Spleen (tissue), 7 donors: Measurements from ENCODE around the gene OLFML3.

Experiments used
- POLR2A ChIP-seq, 3 donors: fragments of 450-650 bp; IDR thresholded peaks; one replicate each; pipeline ENCODE4 v1.5.1; 2017; ENCODE audit warnings: antibody characterized with exemption in 3 of 3, mild to moderate bottlenecking in 1 of 3
- POLR2AphosphoS5 ChIP-seq, 3 donors: sonication (generic); formaldehyde crosslinking; IDR thresholded peaks; one replicate each; pipeline ENCODE4 v1.5.1; 2017; ENCODE audit warnings: antibody characterized with exemption in 3 of 3
- TF ChIP-seq, protein P1 (sequence below), 11 experiments: fragments of 200-600 bp in 7 of 11; fragments of 450-650 bp in 4 of 11; sonication (generic) in 4 of 11; IDR thresholded peaks in 8 of 11; conservative IDR thresholded peaks in 3 of 11; 1 replicate in 7 of 11; 2 replicates in 4 of 11; pipeline versions ENCODE4 v1.4.0 to v1.8.0; 2016 to 2021; ENCODE audit warnings: antibody characterized with exemption in 11 of 11, inconsistent platforms in 4 of 11, mild to moderate bottlenecking in 1 of 11
- donor health status: DM: no; HTN: no; CAD: no; lungs with moderate emphysema.
- donor health status: DM: no; HTN: no; CAD: no.
- donor health status: DM: no; HTN: no; CAD: no.

DNA sequence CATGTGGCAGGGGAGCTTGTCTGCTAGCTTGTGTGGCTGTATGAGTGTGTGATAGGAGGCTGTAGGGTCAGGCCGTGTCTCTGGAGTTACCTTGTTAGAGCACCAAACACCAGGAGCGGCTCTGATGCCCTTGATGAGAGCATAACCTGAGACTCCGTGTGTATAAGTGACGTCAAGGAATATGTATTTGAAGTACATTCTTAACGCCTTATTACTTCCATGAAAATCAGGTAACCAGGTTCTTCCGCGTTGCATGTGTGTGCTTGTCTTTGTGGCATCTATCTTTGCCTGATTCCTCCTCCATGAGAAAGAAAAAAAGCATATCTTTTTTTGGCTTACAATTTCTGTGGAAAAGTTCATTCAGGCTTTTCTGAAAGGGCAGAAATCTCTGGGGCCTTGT is 4.6 kb downstream of the OLFML3 start:
- TF ChIP-seq POLR2AphosphoS5 (IDR thresholded peaks at IDR 0.05) (no peak), POLR2A (IDR thresholded peaks at IDR 0.05) (no peak)
- TF ChIP-seq, protein P1, sequence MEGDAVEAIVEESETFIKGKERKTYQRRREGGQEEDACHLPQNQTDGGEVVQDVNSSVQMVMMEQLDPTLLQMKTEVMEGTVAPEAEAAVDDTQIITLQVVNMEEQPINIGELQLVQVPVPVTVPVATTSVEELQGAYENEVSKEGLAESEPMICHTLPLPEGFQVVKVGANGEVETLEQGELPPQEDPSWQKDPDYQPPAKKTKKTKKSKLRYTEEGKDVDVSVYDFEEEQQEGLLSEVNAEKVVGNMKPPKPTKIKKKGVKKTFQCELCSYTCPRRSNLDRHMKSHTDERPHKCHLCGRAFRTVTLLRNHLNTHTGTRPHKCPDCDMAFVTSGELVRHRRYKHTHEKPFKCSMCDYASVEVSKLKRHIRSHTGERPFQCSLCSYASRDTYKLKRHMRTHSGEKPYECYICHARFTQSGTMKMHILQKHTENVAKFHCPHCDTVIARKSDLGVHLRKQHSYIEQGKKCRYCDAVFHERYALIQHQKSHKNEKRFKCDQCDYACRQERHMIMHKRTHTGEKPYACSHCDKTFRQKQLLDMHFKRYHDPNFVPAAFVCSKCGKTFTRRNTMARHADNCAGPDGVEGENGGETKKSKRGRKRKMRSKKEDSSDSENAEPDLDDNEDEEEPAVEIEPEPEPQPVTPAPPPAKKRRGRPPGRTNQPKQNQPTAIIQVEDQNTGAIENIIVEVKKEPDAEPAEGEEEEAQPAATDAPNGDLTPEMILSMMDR (IDR thresholded peaks at IDR 0.05 in 8 of 11, conservative IDR thresholded peaks at IDR 0.05 in 3 of 11), result no peak
